ENCODE results near the gene FGFR2.

Gene FGFR2

GRCh38 chr10:121442086-121442935 is 155.9 kb downstream of the FGFR2 start:
- no peak for DNase-seq

- no peak for DNase-seq
Observed at GRCh38 chr10:121440461-121440860, 157.8 kb downstream of the FGFR2 start.

- DNase-seq: no peak
Observed at GRCh38 chr10:121438333-121438732, 159.9 kb downstream of the FGFR2 start.

GRCh38 chr10:121437596-121437995 is 160.6 kb downstream of the FGFR2 start:
- no peak for DNase-seq

DNA sequence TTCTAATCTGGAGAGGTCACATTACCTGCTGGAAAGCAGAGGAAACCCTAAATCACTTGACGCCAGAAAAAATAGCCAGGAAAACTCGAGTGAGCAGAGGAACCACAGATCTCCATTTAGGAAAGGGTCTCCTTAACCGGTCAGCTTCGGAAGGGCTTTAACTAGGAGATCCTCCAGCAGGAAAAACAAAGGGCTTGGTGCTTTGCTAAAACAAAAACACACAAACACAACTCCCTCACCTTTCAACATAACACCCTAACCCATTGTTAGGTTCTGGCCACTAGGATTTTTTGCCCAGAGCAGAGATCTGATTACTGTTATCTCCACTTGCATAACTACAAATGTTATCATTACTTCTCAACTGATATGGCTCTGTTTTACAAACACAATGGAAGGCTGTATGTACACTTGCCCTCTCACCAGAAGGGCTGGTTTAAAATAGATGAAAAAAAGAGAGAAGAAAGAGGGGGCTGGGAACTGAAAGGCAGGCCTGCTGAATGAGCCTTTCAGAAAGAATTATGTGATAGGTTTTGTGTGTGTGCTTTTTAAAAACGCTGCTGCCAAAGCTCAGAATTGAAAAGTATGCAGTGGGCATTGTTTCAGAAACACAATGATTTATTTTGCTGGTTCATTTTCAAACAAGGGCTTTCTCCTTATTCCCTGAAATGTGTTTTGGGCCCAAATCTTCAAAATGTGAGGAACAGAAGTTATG is 161.5 kb downstream of the FGFR2 start:
- DNase-seq: no peak

GRCh38 chr10:121436281-121436629 is 162.0 kb downstream of the FGFR2 start:
- no peak for DNase-seq

GRCh38 chr10:121435099-121435875 is 163.0 kb downstream of the FGFR2 start:
- no peak for DNase-seq

- no peak for DNase-seq
Observed at GRCh38 chr10:121433965-121434364, 164.3 kb downstream of the FGFR2 start.

GRCh38 chr10:121428867-121429266 is 169.4 kb downstream of the FGFR2 start:
- no peak for DNase-seq

Data from CD4-positive, alpha-beta T cell treated with Interleukin-21 for 1 hour (primary cell).